Suppressor macrophage (primary cell): Measurements from ENCODE around the gene NR2C2.

Experiments used
- DNase-seq, 4 experiments: peaks; one replicate each; pipeline ENCODE4 v3.0.0-alpha.2; 2020 to 2022

NR2C2 gene

DNA sequence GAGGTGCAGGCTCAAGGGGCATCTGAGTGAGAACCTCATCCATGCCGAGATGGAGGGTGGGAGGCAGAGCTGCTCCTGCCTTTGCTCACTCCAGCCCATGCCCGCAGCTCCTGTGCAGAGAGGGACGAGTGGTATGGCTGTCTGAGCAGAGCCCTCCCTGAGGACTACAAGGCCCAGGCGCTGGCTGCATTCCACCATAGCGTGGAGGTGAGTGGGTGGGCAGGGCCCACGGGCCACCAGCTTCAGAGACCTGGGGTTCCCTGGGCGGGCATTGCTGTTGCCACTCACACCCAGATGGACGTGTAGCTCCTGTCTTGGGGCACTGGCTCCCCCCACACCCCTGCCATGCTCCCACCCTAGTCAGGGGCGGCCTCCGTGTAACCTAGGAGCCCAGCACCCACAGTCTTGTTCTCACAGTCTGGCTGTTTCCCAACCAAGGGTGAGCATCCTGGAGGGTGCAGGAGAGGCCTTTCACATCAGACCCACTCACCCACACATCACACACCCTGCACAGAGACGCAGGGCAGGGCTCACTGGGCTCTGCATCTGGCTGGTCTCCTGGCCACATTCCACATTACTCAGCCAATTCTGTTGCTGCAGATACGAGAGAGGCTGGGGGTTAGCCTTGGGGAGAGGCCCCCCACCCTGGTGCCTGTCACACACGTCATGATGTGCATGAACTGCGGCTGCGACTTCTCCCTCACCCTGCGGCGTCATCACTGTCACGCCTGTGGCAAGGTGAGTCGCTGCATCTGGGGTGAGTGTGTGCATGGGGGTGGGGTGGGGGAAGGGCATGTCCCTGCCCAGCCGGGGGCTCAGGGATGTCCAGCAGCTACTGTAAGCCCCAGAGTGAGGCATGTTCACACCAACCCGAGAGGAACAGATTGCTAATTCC lies 25.3 kb upstream of the NR2C2 start:
- no peak for DNase-seq

DNA sequence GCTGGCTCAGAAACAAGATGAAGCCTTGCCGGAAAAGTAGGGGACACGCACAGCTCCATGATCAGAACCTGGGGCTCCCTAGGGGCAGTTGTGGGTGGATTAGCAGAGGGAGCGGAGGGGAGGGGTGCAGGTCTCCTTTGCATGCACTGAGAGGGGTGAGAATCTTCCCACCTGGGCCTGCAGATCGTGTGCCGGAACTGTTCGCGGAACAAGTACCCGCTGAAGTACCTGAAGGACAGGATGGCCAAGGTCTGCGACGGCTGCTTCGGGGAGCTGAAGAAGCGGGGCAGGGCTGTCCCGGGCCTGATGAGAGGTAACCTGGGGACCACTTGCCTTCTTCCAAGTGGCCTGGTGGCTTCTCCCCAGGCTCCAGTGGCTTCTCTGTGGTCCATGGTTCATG lies 24.5 kb upstream of the NR2C2 start:
- no peak for DNase-seq

DNA sequence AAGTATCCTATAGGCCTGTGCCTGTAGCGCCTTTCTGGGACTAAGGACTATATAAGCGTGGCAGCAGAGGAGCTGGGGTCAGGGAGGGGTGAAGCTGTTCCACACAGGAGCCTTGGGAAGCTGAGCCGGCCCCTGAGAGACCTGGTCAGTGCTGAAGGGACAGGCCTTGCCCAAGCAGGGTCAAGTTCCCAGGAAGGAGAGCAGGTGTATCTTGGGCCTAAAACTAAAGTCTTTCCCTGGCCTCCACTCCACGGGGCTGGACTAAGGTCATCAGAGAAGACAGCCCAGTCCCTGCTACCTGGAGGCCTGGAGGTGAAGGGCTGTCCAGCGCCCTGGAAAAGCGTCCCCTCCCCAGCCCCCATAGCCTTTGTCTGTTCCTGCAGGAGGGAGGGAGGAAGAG lies 23.9 kb upstream of the NR2C2 start:
- DNase-seq: no peak

DNA sequence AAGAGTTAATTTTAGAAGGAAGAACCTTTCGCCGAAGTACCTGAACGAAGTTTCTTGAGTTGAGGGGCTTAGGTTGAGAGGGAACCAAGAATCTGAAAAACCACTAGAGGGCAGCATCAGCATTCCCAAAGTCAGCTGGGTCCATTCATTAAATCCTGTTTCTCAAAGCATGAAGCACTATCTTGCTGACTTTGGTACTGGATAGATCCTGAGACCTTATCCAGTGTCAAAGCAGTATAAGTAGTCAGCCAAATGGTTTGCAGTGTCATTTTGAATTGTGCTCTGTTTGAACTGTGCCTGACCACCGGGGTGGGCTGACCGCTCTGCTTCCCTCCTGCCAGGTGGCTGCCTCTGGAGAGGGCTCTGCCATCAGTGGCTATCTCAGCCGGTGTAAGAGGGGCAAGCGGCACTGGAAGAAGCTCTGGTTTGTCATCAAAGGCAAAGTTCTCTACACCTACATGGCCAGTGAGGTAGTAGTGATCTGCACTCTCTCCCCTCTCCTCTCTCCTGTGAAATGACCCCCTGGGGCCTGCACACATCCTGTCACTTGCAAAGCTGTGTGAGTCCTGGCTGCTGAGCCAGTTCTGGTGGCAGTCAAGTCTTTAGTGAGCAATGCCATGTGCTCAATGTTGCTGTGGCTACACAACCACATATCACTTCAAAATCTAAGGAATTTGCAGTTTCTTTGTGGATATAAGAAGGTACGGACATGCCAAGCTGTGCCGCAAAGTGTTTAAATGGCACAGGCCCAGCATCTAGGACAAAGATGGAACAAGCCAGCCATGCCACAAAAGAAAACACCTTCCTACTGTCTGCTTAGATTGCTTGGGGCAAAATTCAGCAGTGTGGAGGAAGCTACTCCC lies 21.4 kb upstream of the NR2C2 start:
- DNase-seq: peak; percentile 67 to 81 (median 68)

DNA sequence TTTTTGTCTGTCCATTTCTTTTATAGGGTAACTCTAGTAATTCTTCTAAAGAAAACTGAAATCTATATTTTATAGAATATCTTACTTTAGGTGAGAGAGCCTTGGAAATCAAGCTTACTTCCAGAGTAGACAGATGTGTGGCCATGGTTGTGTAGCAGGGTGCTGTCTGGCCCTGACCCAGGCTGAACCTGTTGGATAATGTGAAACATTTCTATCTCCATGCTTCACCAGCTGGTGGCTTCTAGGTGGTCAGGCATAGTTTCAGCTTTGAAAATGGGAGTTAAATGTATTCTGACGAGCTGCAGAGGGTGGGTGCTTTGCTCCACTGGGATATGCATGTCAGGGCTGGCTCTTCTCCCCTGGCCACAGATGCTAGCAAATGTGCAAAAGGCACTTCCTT lies 20.8 kb upstream of the NR2C2 start:
- no peak for DNase-seq

DNA sequence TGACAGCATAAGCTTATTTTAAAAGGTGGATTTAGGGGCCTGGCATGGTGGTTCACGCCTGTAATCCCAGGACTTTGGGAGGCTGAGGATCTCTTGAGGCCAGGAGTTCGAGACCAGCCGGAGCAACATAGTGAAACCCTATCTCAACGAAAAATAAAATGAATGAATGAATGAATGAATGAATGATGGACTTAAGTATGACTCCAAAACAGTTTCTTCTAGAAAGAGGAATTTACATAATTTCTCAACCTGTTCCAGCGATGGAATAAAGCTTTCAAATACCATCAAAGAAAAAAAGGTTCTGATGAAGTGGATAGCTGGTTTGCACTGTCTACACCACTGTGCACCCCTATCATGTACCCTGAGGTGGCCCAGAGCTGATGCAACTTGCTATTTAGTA lies 20.1 kb upstream of the NR2C2 start:
- no peak for DNase-seq

DNA sequence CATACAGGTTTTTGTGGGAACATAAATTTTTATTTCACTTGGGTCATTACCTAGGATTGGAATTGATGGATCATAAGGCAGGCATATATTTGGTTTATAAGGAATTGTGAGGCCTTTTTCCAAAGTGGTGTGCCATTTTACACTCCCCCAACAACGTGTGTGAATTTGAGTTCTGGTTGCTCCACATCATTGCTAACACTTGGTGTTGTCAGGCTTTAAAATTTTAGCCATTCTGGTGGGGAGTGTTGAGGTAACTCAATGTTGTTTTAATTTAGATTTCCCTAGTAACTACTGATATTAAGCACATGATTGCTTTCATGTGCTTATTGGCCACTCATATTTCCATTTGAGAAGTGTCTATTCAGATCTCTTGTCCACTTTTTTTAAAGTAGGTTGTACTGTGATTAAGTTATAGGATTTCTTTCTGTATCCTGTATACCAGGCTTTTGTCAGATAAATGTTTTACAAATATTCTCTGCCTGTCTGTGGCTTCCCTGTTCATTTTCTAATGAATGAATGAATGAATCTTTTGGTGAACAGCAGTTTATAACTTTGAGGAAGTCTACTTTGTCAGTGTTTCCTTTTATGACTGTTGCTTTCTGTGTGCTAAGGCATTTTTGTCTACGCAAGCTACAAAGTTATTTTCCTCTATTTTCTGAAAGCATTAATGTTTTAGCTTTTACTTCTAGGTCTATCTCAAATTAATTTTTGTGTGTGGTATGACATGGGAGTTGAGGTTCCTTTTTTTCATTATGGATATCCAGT lies 17.9 kb upstream of the NR2C2 start:
- peak in 3 of 4 experiments; percentile 21 to 69 (median 66) for DNase-seq

DNA sequence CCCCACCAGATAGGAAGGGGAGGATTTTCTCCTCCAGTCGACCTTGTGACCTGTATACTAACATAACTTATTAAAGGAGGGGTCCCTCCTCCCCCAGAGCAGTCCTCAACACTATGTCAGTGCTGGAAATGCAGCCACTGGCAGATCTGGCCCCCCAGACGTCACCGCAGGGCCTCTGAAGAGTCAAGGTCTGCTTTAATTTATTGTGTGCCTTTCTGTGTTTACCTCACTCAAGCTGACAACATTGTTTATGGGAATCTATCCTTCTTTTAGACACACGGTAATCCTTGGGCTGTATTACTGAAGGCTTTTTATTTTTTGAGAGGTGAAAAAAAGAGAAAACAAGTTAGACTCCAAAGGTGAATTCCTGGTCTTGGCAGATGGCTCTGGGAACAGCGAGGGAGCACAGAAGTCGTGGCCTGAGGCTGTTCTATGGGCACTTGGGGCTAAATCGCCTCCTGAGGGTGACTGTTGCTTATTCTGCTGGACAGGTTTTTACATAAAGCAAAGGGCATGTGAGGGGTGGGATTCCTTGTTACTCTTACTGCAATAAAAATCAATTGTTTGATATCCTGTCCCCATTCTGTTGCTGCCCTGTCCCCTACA lies 13.5 kb upstream of the NR2C2 start:
- no peak for DNase-seq

DNA sequence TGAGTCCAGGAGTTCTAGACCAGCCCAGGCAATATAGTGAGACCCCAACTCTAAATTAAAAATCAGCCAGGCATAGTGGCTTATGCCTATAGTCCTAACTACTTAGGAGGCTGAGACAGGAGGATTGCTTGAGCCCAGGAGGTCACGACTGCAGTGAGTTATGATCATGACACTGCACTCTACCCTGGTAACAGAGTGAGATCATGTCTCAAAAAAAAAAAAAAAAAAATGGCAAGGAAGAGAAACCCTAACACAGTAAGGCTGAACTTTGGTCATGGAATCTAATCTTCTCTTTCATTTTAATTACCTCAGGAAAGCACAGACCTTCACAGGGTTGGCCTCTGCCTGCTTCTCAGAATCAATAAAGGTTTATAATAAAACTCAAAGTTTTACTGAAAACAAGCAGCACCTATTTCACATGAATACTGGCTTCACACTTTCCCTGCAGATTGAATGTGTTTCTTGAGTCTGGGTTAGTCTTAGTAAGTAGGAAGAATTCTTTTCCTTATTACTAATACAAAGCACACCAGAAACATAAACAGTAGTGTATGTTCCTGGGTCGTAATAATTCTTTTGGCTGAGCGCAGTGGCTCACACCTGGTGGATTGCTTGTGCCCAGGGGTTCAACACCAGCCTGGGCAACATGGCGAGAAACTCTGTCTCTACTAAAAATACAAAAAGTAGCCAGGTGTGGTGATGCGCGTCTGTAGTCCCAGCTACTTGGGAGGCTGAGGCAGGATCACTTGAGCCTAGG lies 11.6 kb upstream of the NR2C2 start:
- DNase-seq: no peak

DNA sequence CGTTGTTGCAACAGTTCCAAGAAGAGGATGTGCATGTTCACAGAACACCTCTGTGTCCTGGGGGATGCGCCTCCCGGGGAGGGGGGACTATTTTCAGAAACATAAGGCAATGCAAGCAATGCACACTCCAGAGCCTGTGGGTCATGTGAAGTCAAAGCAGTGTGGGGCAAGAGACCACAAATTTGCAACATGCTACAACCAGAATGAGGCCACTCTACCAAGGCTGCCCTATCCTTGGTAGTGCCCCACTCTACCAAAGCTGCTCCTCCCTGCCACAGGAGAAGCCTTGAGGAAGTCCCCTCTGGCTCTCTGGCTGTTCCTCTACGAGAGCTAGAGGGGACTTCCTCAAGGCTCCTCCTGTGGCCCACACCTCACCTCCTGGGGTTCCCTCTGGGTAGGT lies 8.4 kb upstream of the NR2C2 start:
- DNase-seq: peak; percentile 9 to 47 (median 39)

DNA sequence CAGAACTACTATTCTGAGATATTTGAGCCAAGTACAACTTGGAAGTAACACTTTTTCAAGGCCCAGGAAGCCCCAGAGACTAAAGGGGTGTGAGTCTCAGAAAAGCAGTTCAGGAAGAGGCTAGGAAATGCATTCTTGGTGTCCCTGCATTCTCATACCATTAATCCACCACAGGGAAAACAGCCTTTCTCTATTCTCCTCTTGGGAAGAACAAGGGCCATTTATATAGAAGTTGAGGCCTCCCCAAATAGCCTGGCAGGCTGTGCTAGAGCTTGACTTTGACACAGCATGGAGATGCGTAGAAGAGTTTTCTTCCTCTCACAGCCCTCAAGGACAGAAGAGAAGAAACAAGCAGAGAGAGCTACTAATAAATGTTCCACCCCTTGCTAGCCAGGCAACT lies 5.5 kb upstream of the NR2C2 start:
- no peak for DNase-seq

DNA sequence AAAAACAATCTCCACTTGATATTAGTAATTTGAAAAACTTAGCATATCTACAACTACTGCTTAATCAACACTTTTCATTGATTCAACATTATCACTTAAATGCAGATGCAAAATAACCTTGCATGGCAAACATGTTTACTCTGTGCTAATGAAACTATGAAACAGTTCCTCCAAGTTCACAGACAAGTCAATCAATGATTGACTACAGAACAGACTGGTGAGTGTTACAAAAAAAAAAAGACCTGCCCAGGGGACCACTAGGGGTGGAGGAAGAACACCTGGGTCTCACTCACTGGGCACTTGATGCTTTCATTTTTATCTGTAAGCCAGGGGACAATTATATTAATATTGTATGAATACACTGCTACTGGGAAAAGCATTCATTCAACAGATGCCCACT lies 4.3 kb upstream of the NR2C2 start:
- no peak for DNase-seq

DNA sequence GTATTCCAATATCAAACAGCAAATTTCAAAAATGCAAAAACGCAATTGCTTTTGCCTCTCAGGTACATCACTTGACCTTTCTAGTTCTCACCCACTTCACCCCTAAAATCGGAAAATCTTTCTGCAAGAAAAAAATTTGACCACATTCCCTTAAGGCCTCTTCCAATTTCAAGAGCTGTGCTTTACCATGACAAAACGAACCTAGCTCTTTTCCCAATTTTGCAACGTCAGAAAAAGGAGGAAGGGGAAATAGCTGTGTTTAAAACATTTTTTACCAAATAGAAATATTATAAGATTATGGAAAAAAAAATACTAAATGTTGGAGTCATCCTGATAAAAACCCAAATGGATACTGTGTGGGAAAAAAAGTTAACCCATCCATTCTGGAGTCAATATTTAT lies 1.1 kb upstream of the NR2C2 start:
- peak; percentile 10 to 53 (median 34) for DNase-seq

DNA sequence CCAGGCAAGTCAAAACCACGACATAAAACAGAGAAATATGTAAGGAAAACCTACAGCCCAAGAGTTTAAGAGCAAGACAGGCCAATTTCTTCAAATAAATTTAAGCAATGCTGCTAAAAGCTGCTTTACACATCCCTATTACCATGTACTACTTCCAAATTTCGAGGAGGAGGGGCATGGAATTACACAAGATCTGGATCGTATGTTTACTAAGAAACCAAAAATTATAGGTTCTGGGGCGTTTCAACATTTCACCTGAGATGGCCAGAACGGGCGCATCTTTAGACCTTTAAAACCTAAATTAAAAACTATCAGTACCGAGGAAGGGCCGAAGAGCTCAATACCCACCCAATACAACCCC lies 664 bp upstream of the NR2C2 start:
- DNase-seq: peak in 3 of 4 experiments; percentile 8 to 50 (median 38)

DNA sequence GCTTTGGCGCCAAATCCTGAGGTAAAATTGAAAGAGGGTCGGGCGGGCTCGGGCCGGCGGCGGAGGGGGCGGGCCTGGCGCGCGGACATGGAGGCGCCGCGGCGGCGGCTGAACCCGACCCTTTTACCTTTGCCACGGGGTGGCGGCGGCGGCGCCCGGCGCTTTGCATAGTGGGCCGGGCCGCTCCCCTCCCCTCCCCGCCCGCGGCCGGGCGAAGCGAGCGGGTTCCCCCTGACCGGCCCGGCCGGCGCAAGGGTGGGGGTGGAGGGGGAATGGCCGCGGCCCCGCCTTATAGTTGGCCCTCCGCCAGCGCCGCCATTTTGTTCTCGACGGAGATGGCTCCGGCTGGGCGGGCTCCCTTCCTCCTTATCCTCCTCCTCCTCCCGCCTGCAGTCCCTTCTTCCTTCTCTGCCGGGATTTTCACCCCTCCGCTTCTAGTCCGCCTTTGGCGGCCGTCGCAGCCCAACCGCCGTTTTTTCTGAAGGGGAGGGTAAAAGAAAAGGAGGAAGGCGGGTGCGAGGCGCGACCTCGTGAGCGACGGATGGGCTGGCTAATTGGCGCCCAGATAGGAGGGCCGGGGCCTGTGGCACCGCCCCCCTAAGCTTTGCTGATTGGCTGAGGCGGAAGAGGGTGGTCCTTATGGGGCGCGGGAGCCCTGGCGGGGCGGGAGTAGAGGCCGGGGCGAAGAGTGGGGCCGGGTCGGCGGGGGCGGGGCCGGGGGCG lies 664 bp downstream of the NR2C2 start:
- peak; percentile 98 to 99 (median 98) for DNase-seq

DNA sequence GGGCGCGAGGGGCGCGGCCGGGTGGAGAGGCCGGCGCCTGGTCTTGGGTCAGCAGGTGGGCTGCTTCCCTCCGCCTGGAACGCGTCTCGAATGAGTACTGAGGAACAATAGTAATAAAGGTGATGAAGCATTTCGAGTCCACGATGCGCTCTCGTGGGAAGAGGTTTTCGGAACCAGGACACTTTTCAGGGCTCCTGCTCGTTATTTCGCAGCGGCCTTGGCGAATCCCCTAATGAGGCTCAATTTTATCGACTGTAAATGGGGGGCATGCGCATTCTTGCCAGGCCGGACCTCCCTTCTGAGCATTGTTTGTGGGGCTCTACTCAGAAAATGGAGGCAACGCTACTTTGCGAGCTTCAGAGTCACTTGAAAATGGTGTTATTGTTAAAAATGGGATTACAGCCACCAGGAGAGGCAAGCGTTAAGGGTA lies 1.2 kb downstream of the NR2C2 start:
- no peak for DNase-seq

DNA sequence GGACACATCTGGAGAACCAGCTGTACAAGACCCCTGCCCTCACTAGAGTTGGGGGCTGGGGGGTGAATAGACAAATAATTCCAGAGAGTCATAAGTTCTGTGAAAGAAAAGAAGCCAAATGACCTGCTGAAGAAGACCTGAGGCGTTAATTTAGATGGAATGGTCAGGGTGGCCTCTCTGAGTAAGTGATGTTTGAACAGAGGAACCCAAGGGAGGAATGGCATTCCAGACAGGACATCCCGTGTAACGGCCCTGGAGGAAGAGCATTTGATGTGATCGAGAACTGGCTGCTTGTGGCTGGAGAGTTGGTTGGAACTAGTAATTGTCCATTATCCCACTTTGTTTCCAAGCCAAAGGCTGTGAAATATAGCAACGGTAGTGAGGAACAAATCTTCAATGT lies 1.7 kb downstream of the NR2C2 start:
- no peak for DNase-seq

DNA sequence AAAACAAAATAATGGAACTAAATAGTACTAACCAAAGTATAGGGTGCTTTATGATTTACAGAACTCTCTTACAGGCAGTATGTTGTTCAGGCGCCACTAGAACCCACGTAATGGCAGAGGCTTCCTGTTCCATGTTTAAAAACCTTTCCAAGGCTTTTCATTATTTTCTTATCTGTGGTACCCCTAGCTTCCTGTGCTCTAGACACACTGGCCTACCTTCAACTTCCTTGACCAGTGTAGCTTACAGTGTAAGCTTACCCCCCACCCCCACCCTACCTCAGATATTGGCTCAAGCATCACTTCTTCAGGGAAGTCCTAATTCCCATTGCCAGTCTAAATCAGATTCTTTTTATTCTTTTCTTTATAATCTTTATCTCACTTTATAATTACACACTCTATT lies 2.9 kb downstream of the NR2C2 start:
- DNase-seq: peak in 1 of 4 experiments; percentile 5

DNA sequence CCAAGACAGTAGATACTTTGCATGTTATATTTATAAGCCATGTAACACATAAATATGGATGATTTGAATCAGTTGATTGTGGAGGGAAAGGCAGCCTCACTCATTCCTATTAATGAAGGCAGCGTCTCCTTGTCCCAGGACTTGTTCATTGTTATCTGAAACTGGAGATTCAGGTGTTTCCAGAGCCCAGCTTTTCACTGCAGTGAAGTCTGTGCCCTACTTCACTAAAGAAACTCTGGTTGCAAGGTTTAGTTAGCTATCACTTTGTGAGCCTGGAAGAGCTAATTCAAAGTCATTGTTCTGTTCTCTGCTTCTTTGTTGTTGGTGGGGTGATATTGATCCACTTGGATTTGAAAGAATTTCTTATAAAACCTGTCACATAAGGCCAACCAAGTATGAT lies 9.8 kb downstream of the NR2C2 start:
- DNase-seq: no peak

DNA sequence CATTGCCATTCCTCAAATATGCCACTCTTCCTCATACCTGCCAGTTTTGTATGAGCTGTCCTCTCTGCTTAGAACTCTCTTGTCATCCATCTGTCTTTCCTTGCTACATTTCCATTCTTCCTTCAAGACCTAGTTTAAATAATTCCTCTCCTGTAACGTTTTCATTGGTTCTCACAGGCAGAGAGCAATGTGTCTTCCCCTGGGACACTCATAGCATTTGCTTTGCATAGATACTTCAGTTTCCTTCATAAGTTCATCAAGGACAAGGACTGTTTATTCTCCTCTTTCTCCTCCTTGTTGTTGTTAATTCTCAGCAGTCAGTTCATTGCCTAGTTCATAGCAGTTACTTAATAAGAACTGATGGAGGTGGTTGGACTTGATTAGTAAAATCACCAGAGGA lies 10.5 kb downstream of the NR2C2 start:
- DNase-seq: no peak

DNA sequence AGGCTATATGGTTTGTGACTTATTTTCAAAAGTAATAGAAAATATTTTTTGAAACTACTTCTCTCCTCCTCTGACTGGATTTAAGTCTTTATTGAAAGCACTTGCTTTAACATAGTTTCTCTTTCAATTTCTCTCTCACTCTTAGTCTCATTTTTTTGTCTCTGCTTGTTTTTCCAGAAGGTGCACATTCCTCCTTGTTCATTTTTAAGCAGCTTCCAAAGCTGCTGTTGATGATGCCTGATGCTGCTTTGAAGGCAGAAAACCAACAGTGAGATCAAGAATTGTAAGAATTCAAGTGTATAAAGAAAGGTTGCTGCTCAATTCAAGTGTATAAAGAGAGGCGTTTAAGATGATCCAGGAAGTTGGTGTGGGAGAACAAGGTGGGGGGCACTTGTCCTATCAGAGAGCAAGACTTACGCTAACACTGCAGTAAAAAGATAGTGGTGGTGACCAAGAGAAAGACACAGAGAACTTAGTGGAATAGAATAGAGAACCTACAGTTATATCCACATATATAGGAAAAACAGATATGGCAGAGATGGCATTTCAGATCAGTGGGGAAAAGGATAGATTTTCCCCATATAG lies 12.1 kb downstream of the NR2C2 start:
- no peak for DNase-seq
